Loucy (cell line): ENCODE results near the gene NKX1-1.

ENCODE experiments used
- EZH2phosphoT487 ChIP-seq: fragments of 200-600 bp; IDR thresholded peaks from 2 replicates; pipeline ENCODE4 v1.6.1; 2018; ENCODE audit warnings: antibody characterized with exemption, mild to moderate bottlenecking, moderate library complexity, borderline replicate concordance
- TF ChIP-seq, protein P1 (sequence below): fragments of 200-600 bp; sonication (generic); conservative IDR thresholded peaks from 2 replicates; pipeline ENCODE4 v1.5.1; 2014; ENCODE audit warnings: mild to moderate bottlenecking, antibody characterized with exemption, low read length

GRCh38 chr4:1363513-1363912 lies 42.7 kb downstream of the NKX1-1 start:
- TF ChIP-seq EZH2phosphoT487 = no peak
- TF ChIP-seq, protein P1, sequence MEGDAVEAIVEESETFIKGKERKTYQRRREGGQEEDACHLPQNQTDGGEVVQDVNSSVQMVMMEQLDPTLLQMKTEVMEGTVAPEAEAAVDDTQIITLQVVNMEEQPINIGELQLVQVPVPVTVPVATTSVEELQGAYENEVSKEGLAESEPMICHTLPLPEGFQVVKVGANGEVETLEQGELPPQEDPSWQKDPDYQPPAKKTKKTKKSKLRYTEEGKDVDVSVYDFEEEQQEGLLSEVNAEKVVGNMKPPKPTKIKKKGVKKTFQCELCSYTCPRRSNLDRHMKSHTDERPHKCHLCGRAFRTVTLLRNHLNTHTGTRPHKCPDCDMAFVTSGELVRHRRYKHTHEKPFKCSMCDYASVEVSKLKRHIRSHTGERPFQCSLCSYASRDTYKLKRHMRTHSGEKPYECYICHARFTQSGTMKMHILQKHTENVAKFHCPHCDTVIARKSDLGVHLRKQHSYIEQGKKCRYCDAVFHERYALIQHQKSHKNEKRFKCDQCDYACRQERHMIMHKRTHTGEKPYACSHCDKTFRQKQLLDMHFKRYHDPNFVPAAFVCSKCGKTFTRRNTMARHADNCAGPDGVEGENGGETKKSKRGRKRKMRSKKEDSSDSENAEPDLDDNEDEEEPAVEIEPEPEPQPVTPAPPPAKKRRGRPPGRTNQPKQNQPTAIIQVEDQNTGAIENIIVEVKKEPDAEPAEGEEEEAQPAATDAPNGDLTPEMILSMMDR = no peak
